CD1c-positive myeloid dendritic cell (primary cell): ENCODE data around the gene PIGX.

ENCODE experiments used
- DNase-seq: peaks from one replicate; pipeline ENCODE4 v3.0.0-alpha.2; 2016; ENCODE audit errors: extremely low spot score

Gene PIGX

DNA sequence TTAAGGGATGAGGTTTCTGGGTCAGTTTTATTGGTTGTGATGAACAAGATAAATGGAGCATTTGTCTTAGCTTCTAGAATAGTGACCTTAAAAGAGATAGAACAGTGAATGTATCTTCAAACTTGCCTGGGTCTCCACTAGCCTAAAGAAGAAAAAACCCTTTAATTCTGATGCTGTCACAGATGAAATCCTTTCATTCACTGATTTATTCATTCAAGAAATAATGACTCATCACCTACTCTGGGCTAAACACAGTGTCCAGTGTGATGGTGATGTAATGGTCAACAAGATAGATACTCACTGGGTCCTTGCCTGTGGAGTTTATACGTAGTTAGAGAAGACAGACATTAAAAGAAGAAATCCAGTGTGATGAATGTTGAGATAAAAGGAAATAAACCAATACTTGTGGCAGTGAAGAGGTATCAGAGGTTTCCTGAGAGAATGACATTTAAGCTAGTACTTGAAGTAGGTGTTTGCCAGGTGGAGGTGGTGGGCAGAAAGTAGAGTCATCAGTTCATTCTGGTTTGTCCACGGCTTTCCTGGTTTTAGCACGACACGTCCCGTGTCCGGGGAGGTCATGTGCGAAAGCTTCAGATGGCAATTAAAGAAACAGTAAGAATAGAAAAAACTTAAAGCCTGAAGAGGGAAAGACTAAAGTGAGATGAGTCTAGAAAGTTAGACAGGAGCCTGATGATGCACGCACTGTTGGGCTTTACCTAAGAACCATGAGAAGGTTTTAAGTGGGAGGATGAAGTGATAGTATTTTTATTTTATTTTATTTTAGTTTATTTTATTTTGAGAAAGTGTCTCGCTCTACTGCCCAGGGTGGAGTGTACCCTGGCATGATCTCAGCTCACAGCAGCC lies 45.9 kb downstream of the PIGX start:
- no peak for DNase-seq

DNA sequence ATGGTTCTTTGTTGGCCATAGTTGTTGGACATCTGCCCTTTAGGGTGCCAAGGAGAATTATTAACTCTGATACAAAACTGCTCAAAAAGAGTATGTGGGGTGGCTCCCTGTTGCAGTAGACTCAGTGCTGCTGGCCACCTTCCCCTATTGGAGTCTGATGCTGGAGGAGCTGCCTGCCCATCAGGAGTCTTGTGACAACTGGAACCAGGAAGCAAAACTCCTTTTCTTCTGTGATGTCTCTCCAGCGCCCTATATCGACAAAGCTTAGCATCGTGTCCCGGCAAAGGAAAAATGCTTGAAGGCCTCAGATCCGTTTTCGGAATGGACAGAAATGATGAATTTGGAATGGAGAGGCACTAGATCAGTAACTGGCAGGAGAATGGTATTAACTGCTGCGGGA lies 51.0 kb downstream of the PIGX start:
- DNase-seq: no peak

DNA sequence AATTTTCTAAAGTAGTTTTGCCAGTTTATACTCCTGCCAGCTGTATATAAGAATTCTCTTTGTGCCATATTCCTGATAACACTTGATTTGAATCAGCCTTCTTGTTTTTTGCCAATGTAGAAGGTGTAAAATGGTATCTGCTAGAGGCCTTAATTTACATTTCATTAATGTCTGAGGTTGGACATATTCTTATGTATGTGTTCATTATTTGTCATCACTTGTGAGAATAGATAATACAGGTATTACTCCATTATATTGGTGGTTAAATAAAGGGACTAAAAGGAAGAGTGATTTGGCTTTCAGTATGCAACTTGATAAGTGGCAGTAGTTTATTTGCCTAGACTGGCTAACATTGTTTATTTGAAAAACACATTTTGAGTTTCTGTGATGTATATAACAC lies 53.3 kb downstream of the PIGX start:
- DNase-seq: no peak

DNA sequence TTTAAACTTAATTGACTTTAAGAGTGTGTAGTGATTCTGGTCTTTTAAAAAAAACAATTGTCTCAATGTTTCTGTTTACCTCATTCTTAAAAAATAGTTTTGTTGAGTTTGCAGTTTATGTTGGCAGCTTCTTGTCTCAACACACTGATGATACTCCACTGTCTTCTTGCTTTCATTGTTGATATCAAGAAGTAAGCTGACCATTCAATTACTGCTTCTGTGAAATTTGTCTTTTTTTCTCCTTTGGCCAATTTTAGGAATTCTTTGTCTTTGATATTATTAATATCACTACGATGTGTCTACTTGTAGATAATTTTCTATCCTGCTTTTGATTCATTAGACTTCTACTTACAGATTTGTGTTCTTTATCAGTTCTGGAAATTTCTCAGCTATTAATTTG lies 58.9 kb downstream of the PIGX start:
- no peak for DNase-seq

DNA sequence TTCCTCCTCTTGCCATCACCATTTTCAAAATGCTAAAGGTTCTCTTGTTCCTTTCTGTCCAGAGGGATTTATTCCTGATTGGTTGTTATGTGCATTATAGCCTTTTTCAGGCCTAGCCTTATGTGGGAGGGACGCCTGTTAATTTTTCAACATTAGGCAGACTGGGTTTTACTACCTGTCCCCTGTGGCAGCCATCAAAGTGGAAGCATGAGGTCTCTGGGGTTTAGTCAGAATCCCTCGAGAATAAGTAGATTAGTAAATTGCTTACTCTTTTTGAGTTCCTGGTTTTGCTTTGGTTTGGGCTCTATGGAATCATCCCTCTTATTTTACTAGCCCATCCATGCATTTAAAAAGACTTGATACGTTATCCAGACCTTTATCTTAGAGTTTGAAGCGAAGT lies 59.9 kb downstream of the PIGX start:
- DNase-seq: no peak

DNA sequence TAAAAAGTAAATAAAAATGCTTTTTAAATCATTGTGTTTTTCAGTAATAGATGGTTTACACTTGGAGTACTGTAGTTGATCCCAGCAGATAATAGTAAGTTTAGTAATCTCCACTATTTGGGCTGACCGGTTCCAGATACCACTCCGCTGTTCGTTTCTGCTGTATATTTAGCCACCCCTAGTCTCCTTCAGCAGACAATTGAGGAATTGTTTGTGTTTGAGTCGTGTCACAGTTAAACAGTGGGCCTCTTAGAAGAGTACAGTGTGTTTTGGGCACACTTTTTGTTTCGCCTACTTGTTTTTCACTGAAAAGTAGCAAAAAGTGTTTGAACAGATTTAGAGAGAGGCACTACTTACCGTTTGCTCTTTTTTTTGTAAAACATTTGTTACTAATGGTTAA lies 60.7 kb downstream of the PIGX start:
- no peak for DNase-seq

DNA sequence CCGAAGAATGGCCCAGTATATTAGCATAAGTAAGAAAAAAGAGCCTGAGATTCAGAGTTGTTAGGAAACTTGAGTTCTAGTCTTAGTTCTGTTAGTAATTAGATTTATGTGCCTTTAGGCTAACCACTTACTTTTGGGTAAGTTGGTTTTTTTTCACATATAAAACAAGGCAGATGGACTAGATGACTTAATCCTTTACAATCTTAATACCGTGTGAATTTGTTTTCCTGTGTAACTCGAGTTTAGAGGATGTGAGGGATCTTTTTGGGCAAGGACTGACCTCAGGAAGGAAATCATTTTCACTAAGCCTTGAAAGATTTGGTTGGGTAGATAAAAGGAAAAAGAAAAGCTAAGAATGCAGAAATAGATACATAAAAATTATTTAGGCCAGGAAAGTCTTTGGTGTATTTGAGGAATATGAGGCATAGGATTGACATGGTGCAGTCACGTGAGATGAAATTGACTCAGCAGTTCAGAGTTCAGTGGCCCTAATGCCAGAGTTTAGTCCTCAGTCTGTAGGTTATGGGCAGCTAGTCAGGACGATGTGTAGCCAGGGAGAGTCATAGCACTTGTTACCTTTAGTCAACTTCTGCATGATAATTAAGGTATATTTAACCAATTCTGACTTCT lies 62.1 kb downstream of the PIGX start:
- peak; percentile 18 for DNase-seq

DNA sequence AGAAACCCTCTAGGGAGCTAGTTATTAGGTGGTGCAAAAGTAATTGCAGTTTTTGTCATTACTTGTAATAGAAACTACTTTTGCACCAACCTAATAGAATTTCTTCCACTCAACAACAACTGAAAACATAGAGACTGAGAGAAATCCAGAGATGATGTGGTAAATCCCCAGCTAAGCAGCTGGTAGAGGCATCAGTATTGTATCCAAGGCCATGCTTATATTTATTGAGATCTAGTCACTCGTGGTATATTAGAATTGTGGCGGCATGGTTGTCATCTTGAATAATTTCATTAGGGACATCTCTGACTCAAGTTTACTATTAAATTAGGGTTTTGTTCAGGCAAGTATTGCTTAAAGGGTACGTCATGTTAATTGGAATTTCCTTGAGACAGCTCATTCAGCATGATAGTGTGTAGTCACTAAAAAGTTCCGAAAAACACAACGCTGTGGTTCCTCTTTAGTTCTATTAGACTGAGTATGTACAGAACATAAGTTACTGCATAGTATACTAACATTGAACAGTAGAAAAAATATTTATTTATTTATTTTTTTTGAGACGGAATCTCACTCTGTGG lies 62.8 kb downstream of the PIGX start:
- DNase-seq: peak; percentile 50

DNA sequence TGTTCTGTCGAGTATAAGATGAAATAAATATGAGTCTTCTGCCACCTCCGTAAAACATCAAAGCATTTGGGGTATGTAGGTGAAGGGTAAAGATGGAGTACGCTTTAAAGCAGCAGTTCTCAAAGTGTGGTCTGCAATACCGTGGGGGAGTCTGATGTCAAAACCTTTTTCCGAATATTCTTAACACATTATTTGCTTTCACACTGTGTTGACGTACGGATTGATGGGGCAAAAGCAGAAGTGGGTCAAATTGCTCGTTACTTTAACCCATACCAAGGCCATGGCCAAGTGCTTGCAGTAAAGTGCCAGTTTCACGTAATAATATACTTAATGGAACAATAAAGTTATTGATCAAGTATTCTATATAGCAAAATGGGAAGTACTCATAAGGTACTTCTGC lies 63.8 kb downstream of the PIGX start:
- DNase-seq: peak; percentile 25

DNA sequence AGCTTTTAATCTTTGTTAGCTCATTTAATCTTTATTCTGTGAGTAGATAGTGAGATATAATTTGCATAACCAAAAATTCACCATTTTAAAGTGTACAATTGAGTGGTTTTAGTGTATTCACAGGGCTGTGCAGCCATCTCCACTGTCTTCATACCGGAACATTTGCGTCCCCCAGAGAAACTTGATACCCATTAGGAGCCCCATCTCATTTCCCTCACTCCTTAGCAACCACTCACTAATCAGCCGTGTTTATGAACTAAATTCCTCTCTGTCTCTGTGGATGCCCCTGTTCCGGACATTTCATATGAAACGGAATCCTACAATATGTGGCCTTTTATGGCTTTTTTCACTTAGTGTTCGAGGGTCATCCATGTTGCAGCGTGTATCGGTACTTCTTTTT lies 65.7 kb downstream of the PIGX start:
- DNase-seq: no peak

DNA sequence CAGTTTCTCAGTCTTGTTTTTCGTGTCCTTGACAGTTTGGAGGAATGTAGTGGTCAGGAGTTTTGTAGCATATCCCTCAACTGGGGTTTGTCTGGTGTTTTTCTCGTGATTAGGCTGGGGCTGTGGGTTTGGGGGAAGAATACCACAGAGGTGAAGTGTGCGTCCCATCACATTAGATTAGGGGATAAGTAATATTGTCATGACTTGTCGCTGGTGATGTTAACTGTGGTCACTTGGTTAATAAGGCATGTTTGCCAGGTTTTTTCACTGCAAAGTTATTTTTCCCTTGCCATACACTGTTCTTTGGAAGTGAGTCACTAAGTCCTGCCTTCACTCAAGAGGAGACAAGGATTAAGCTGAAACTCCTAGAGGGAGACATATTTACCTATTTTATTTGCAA lies 66.6 kb downstream of the PIGX start:
- no peak for DNase-seq

DNA sequence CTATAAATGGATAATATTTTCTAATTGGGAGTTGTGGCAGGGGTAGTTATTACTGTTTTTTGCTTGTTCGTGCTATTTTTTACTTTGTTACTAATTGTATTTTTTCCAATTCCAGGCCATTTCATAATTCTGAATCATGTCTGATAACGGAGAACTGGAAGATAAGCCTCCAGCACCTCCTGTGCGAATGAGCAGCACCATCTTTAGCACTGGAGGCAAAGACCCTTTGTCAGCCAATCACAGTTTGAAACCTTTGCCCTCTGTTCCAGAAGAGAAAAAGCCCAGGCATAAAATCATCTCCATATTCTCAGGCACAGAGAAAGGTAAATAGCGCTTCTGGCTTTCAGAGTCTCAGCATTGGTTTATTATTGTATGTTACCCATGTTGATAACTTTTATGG lies 70.3 kb downstream of the PIGX start:
- no peak for DNase-seq
